IMR-90 (cell line): ENCODE results near the gene FOXO3. TPM values are rescaled to one million over a fixed set of nuclear protein-coding genes. Genes with fewer than 3 reads are reported as not detected.

ENCODE experiments used
- ATAC-seq: fragments of 200-7000 bp; cut with Tn5 transposase; 2 replicates; pipeline ENCODE4 v1.9.1; 2020; ENCODE audit warnings: low read depth, mild to moderate bottlenecking, moderate library complexity
- BruUV-seq: library from RNA; stranded (reverse); fragments of 400-500 nt; replicated peaks from 2 replicates; lab custom pipeline; 2021; lab: Mats Ljungman, UMichigan
- CTCF ChIA-PET: fragments of 300-600 bp; formaldehyde crosslinking; extraction: SDS; loops from one replicate; lab custom pipeline; 2021; ENCODE audit warnings: antibody characterized with exemption; lab: Yijun Ruan, JAX
- POLR2A ChIA-PET: fragments of 300-600 bp; sonication (Branson Sonifier 250); formaldehyde crosslinking; loops from one replicate; lab custom pipeline; 2022; ENCODE audit warnings: antibody characterized with exemption; ENCODE audit not compliant: unreplicated experiment; lab: Charles Lee
- DNase-seq: peaks from one replicate; pipeline ENCODE4 v3.0.0; 2013
- H2AFZ ChIP-seq: replicated peaks from 2 replicates; pipeline ENCODE3; 2013; ENCODE audit warnings: low read length, mild to moderate bottlenecking; ENCODE audit not compliant: poor library complexity
- H2AK5ac ChIP-seq: 2 replicates; pipeline ENCODE4 v1.6.1; 2013; ENCODE audit warnings: low read depth, low read length, inconsistent platforms
- H2AK9ac ChIP-seq: replicated peaks from 2 replicates; pipeline ENCODE3; 2013; ENCODE audit warnings: mild to moderate bottlenecking, low read depth, low read length, moderate library complexity; ENCODE audit not compliant: poor library complexity
- H2BK120ac ChIP-seq: 2 replicates; pipeline ENCODE4 v1.6.1; 2013; ENCODE audit warnings: low read depth, low read length, inconsistent platforms
- H2BK15ac ChIP-seq: 3 replicates; pipeline ENCODE4 v1.6.1; 2013; ENCODE audit warnings: low read depth, low read length, inconsistent platforms
- H2BK20ac ChIP-seq: 2 replicates; pipeline ENCODE4 v1.6.1; 2013; ENCODE audit warnings: low read depth, mild to moderate bottlenecking, inconsistent platforms, low read length, moderate library complexity
- H2BK5ac ChIP-seq: 2 replicates; pipeline ENCODE4 v1.6.1; 2013; ENCODE audit warnings: mild to moderate bottlenecking, low read depth, low read length, inconsistent platforms; ENCODE audit not compliant: poor library complexity, severe bottlenecking
- H3K14ac ChIP-seq: replicated peaks from 2 replicates; pipeline ENCODE4 v1.6.1; 2013; ENCODE audit warnings: low read depth, low read length, inconsistent platforms
- H3K18ac ChIP-seq: 2 replicates; pipeline ENCODE4 v1.6.1; 2013; ENCODE audit warnings: low read depth, low read length, control low read depth
- H3K23ac ChIP-seq: 2 replicates; pipeline ENCODE4 v1.6.1; 2013; ENCODE audit warnings: low read depth, low read length, inconsistent platforms
- H3K27ac ChIP-seq: 2 replicates; pipeline ENCODE4 v1.5.1; 2013; ENCODE audit warnings: mild to moderate bottlenecking, control low read depth, low read length; ENCODE audit not compliant: insufficient read depth
- H3K27me3 ChIP-seq: 2 replicates; pipeline ENCODE4 v1.6.1; 2013; ENCODE audit warnings: low read length; ENCODE audit not compliant: control insufficient read depth, insufficient read depth
- H3K36me3 ChIP-seq: 2 replicates; pipeline ENCODE4 v1.6.1; 2013; ENCODE audit warnings: low read length, mixed read lengths; ENCODE audit not compliant: control insufficient read depth, insufficient read depth
- H3K4ac ChIP-seq: 2 replicates; pipeline ENCODE4 v1.6.1; 2013; ENCODE audit warnings: low read depth, low read length, inconsistent platforms
- H3K4me1 ChIP-seq: 2 replicates; pipeline ENCODE4 v1.6.1; 2013; ENCODE audit warnings: low read length, mixed read lengths; ENCODE audit not compliant: control insufficient read depth, insufficient read depth
- H3K4me2 ChIP-seq: 2 replicates; pipeline ENCODE4 v1.6.1; 2013; ENCODE audit warnings: low read depth, mild to moderate bottlenecking, control low read depth, low read length, moderate library complexity
- H3K4me3 ChIP-seq: 2 replicates; pipeline ENCODE4 v1.5.1; 2013; ENCODE audit warnings: low read depth, mild to moderate bottlenecking, control low read depth, low read length, moderate library complexity; ENCODE audit not compliant: insufficient read depth
- H3K56ac ChIP-seq: 2 replicates; pipeline ENCODE4 v1.6.1; 2013; ENCODE audit warnings: low read length, inconsistent platforms; ENCODE audit not compliant: insufficient read depth; ENCODE audit errors: extremely low read depth
- H3K79me1 ChIP-seq, 2 experiments: 2 replicates each; pipeline ENCODE4 v1.6.1; 2013; ENCODE audit warnings: low read length in 2 of 2, inconsistent platforms in 1 of 2, low read depth in 1 of 2
- H3K9ac ChIP-seq: 2 replicates; pipeline ENCODE4 v1.6.1; 2013; ENCODE audit warnings: low read depth, low read length, control low read depth
- H3K9me1 ChIP-seq: 2 replicates; pipeline ENCODE4 v1.6.1; 2013; ENCODE audit warnings: low read length, inconsistent platforms; ENCODE audit not compliant: insufficient read depth
- H3K9me3 ChIP-seq: 2 replicates; pipeline ENCODE4 v1.6.1; 2013; ENCODE audit warnings: low read length; ENCODE audit not compliant: control insufficient read depth, insufficient read depth
- H4K20me1 ChIP-seq: 2 replicates; pipeline ENCODE4 v1.6.1; 2013; ENCODE audit warnings: low read length, inconsistent platforms; ENCODE audit not compliant: insufficient read depth
- H4K5ac ChIP-seq: 2 replicates; pipeline ENCODE4 v1.6.1; 2013; ENCODE audit warnings: mild to moderate bottlenecking, low read depth, low read length, control low read depth
- H4K8ac ChIP-seq, 2 experiments: 2 replicates each; pipeline ENCODE4 v1.6.1; 2013; ENCODE audit warnings: low read depth in 2 of 2, low read length in 2 of 2, control low read depth in 1 of 2, inconsistent platforms in 1 of 2
- H4K91ac ChIP-seq: 2 replicates; pipeline ENCODE4 v1.6.1; 2013; ENCODE audit warnings: low read depth, low read length, inconsistent platforms; ENCODE audit not compliant: insufficient read depth
- BHLHE40 ChIP-seq: fragments of 150-350 bp; IDR thresholded peaks from 2 replicates; pipeline ENCODE4 v1.6.1; 2016; ENCODE audit warnings: mild to moderate bottlenecking, low read depth, low read length
- CTCF ChIP-seq: conservative IDR thresholded peaks from 2 replicates; pipeline ENCODE4 v1.5.1; 2012; ENCODE audit warnings: mild to moderate bottlenecking, low read depth, low read length, improper control_type of control experiment
- FOS ChIP-seq: fragments of 150-350 bp; IDR thresholded peaks from 2 replicates; pipeline ENCODE4 v1.6.1; 2016; ENCODE audit warnings: low read depth, low read length
- POLR2A ChIP-seq: IDR thresholded peaks from 2 replicates; pipeline ENCODE4 v1.6.1; 2012; ENCODE audit warnings: mild to moderate bottlenecking, low read depth, low read length
- RAD21 ChIP-seq: IDR thresholded peaks from 2 replicates; pipeline ENCODE4 v1.6.1; 2012; ENCODE audit warnings: low read length, improper control_type of control experiment
- RCOR1 ChIP-seq: IDR thresholded peaks from 2 replicates; pipeline ENCODE4 v1.6.1; 2012; ENCODE audit warnings: mild to moderate bottlenecking, low read length, improper control_type of control experiment; ENCODE audit not compliant: insufficient replicate concordance
- RFX5 ChIP-seq: IDR thresholded peaks from 2 replicates; pipeline ENCODE4 v1.8.0; 2012; ENCODE audit warnings: low read depth, mild to moderate bottlenecking, low read length, moderate library complexity
- SMC3 ChIP-seq: fragments of 150-350 bp; IDR thresholded peaks from 2 replicates; pipeline ENCODE4 v1.6.1; 2016; ENCODE audit warnings: low read depth, mild to moderate bottlenecking, antibody characterized with exemption, low read length, moderate library complexity
- WGBS, 2 experiments: methylation state at CpG; one replicate each; pipeline versions ENCODE4 v1.1.5 to v1.1.7; 2013; ENCODE audit warnings: missing lambda C conversion rate in 2 of 2; ENCODE audit not compliant: insufficient read length in 1 of 2; ENCODE audit errors: extremely low coverage in 2 of 2; 5-methylcytosine and 5-hydroxymethylcytosine counted together
- dilution Hi-C: fragments of 300-500 bp; cut with HindIII; formaldehyde crosslinking; loops from one replicate; pipeline ENCODE4 v1.14.3; 2018; ENCODE audit warnings: low sequenced_read_pairs; ENCODE audit not compliant: unreplicated experiment
- in situ Hi-C: fragments of 300-500 bp; cut with MboI; formaldehyde crosslinking; loops from 3 replicates; pipeline ENCODE4 v1.14.3; 2019; ENCODE audit warnings: low sequenced_read_pairs, inconsistent platforms, mixed read lengths
- intact Hi-C: fragments of 100-400 bp; cut with micrococcal nuclease; formaldehyde crosslinking; loops from 2 replicates; pipeline ENCODE4 v1.10.0; 2022
- polyA plus RNA-seq, 3 experiments: library from polyadenylated mRNA; depleted of rRNA; stranded (reverse); fragments of >200 nt; gene quantifications; 2 replicates each; pipeline ENCODE4 v1.2.3, GENCODE V29; 2012; ENCODE audit warnings: low replicate concordance in 1 of 3
- total RNA-seq: library from RNA; depleted of rRNA; stranded (reverse); fragments of >200 nt; gene quantifications from 2 replicates; pipeline ENCODE4 v1.2.3, GENCODE V29; 2012

FOXO3 gene
- total and polyA plus RNA-seq, 2 of the 4 experiments (the other 2 are of a cell fraction), result 17.5 to 38.7 TPM

- Histone ChIP-seq H3K27me3 (no peaks in the 10 kb centered on the region), H3K4me3 (no peak overlapping the region), H2BK20ac (no peak overlapping the region), H2BK5ac (no peak overlapping the region), H4K5ac (no peak overlapping the region), H3K9me1 (peaks cover 24% of the 10 kb centered on the region), H3K9ac (no peak overlapping the region), H3K56ac (no peak overlapping the region), H4K91ac (no peak overlapping the region), H3K79me1 (peaks cover 26 to 78% of the 10 kb centered on the region in 2 experiments), H3K36me3 (peaks cover 32% of the 10 kb centered on the region), H3K27ac (no peak overlapping the region), H4K20me1 (peaks cover 62% of the 10 kb centered on the region), H3K4me1 (peaks cover 12% of the 10 kb centered on the region), H3K4ac (no peak overlapping the region), H2AK5ac (no peak overlapping the region), H3K23ac (no peak overlapping the region), H3K9me3 (no peaks in the 10 kb centered on the region), H3K18ac (no peak overlapping the region), H2BK15ac (no peak overlapping the region), H3K14ac (no peak overlapping the region), H4K8ac (no peak overlapping the region), H2AK9ac (no peak overlapping the region), H2AFZ (no peak overlapping the region), H3K4me2 (no peak overlapping the region), H2BK120ac (no peak overlapping the region)
- intact Hi-C loops (no loop called here), in situ Hi-C loops (no loop called here), dilution Hi-C loops (no loop called here)
- POLR2A ChIA-PET, result no interaction called here
- no CpG with 5 or more reads among the region's 1 CpG for WGBS, 2 experiments
- DNase-seq, result peak; percentile 32
- no peak for ATAC-seq
- no TSS peak for BruUV-seq
- peak; percentile 24; the same call in 1 of the 2 replicates for TF ChIP-seq CTCF
- TF ChIP-seq RFX5, result no peak
- TF ChIP-seq BHLHE40, result no peak
- peak; percentile 26; the same call in 1 of the 2 replicates for TF ChIP-seq RAD21
- no peak for TF ChIP-seq POLR2A
- no peak for TF ChIP-seq FOS
- peak; percentile 33; the same call in 1 of the 2 replicates for TF ChIP-seq SMC3
- no peak for TF ChIP-seq RCOR1
- CTCF ChIA-PET, result interaction anchor here (0.7 kb wide), 2 partner anchors 336 to 1771 kb away, joined by 3 read pairs; no protein-coding TSS in a partner anchor
Measured at GRCh38 chr6:108570517-108570916, 9.8 kb downstream of the FOXO3 start.
